ENCODE data around the gene GM2A. TPM values are rescaled to one million over a fixed set of nuclear protein-coding genes. Genes with fewer than 3 reads are reported as not detected.
A peak's percentile ranks its signal among the peaks of the same experiment; 100 is the strongest.

The GM2A gene
- total RNA-seq, result 10 to 100 TPM in 2 of 4 donors, 1 to 10 TPM in 2; 4.0 to 12.1 (median 8.0) TPM
- polyA plus RNA-seq, result 10 to 100 TPM in 1 of 3 donors, 1 to 10 TPM in 2; 3.0 to 11.6 (median 6.9) TPM
- long read RNA-seq, donor 1, result 0 reads
- long read RNA-seq, donor 2, partial matches to known transcripts, result 2 of 7 reads
- long read RNA-seq, donor 2, other reads (novel, unspliced or antisense), result 3 of 7 reads

- peak; percentile 99 to 100 for DNase-seq
- intact Hi-C loops (cut with DNase I), result no loop called here
- Histone ChIP-seq H3K4me3 (peak within 1 kb of the TSS; percentile 91), H3K27me3 (ENCODE audit: insufficient read depth in 3 of 3, low read length in 2 of 3) (no peaks in the 10 kb centered on the region), H3K9me3 (no peaks in the 10 kb centered on the region), H3K4me1 (peaks cover 25% of the 10 kb centered on the region), H3K36me3 (ENCODE audit: insufficient read depth in 1 of 2, low read depth in 1 of 2) (no peaks in the 10 kb centered on the region), H3K27ac (peak within 1 kb of the TSS; percentile 81)
- TF ChIP-seq CTCF (IDR thresholded peaks at IDR 0.05), result no peak
- 0 to 1% (median 1%) methylated on average over 46 to 52 of the region's 52 CpGs for WGBS, 3 donors
- peak; percentile 95 to 98 (median 96) for ATAC-seq
Measured at GRCh38 chr5:151252762-151253604, at the start of gene GM2A. GM2A (plus strand) TSS chr5:151253185; CDS start chr5:151253217, 32 bp downstream.

- Histone ChIP-seq H3K27ac (peak overlapping the region; percentile 16), H3K4me1 (peaks cover 16% of the 10 kb centered on the region), H3K36me3 (ENCODE audit: insufficient read depth in 1 of 2, low read depth in 1 of 2) (peaks cover 5 to 48% of the 10 kb centered on the region in 2 donors), H3K4me3 (no peak overlapping the region), H3K27me3 (ENCODE audit: insufficient read depth in 3 of 3, low read length in 2 of 3) (no peaks in the 10 kb centered on the region), H3K9me3 (no peaks in the 10 kb centered on the region)
- TF ChIP-seq CTCF (IDR thresholded peaks at IDR 0.05), result no peak
- ATAC-seq (no peak), DNase-seq (no peak)
- intact Hi-C loops (cut with DNase I), result no loop called here
- WGBS, 3 donors, result 76 to 86% (median 77%) methylated on average over 5 of the region's 5 CpGs
Measured at GRCh38 chr5:151204051-151204450, 48.9 kb upstream of the GM2A start.

- Histone ChIP-seq H3K36me3 (ENCODE audit: insufficient read depth in 1 of 2, low read depth in 1 of 2) (peaks cover 5 to 34% of the 10 kb centered on the region in 2 donors), H3K27ac (no peak overlapping the region), H3K27me3 (ENCODE audit: insufficient read depth in 3 of 3, low read length in 2 of 3) (no peaks in the 10 kb centered on the region), H3K4me3 (no peak overlapping the region), H3K9me3 (no peaks in the 10 kb centered on the region), H3K4me1 (peaks cover 22% of the 10 kb centered on the region)
- no peak for TF ChIP-seq CTCF (IDR thresholded peaks at IDR 0.05)
- DNase-seq (no peak), ATAC-seq (no peak)
- intact Hi-C loops (cut with DNase I), result no loop called here
- WGBS, 3 donors, result 82 to 88% (median 87%) methylated on average over 10 of the region's 10 CpGs
Measured at GRCh38 chr5:151205411-151205810, 47.6 kb upstream of the GM2A start.

GRCh38 chr5:151208481-151208914 lies 44.5 kb upstream of the GM2A start:
- WGBS, 3 donors, result 15 to 39% (median 18%) methylated on average over 5 of the region's 5 CpGs
- TF ChIP-seq CTCF (IDR thresholded peaks at IDR 0.05), result no peak

More at GRCh38 chr5:151208481-151208914, 44.5 kb upstream of the GM2A start:
- Histone ChIP-seq H3K4me3 (no peak overlapping the region), H3K27me3 (ENCODE audit: insufficient read depth in 3 of 3, low read length in 2 of 3) (no peaks in the 10 kb centered on the region), H3K4me1 (peaks cover 39% of the 10 kb centered on the region), H3K9me3 (no peaks in the 10 kb centered on the region), H3K27ac (peak overlapping the region; percentile 52), H3K36me3 (ENCODE audit: insufficient read depth in 1 of 2, low read depth in 1 of 2) (peaks cover 0 to 9% of the 10 kb centered on the region in 2 donors)
- intact Hi-C loops (cut with DNase I), result no loop called here
- peak in 3 of 4 donors; percentile 6 to 13 (median 10) for ATAC-seq
- DNase-seq, result no peak
